Vagina (tissue), 2 donors: ENCODE results near the gene FSIP1.

Experiments
- POLR2A ChIP-seq, 2 donors: fragments of 450-650 bp; IDR thresholded peaks; one replicate each; pipeline ENCODE4 v1.6.1; 2017; ENCODE audit warnings: antibody characterized with exemption in 2 of 2, mild to moderate bottlenecking in 2 of 2, moderate library complexity in 2 of 2
- POLR2AphosphoS5 ChIP-seq, 2 donors: sonication (generic); formaldehyde crosslinking; IDR thresholded peaks; one replicate each; pipeline ENCODE4 v1.9.0; 2017; ENCODE audit warnings: antibody characterized with exemption in 2 of 2, mild to moderate bottlenecking in 2 of 2, low read depth in 1 of 2; ENCODE audit not compliant: insufficient read depth in 1 of 2
- TF ChIP-seq, protein P1 (sequence below), 3 experiments: fragments of 450-650 bp in 2 of 3; fragments of 200-600 bp in 1 of 3; sonication (generic) in 1 of 3; IDR thresholded peaks; one replicate each; pipeline ENCODE4 v1.5.1; 2017 to 2019; ENCODE audit warnings: antibody characterized with exemption in 3 of 3, mild to moderate bottlenecking in 2 of 3, moderate library complexity in 2 of 3

DNA sequence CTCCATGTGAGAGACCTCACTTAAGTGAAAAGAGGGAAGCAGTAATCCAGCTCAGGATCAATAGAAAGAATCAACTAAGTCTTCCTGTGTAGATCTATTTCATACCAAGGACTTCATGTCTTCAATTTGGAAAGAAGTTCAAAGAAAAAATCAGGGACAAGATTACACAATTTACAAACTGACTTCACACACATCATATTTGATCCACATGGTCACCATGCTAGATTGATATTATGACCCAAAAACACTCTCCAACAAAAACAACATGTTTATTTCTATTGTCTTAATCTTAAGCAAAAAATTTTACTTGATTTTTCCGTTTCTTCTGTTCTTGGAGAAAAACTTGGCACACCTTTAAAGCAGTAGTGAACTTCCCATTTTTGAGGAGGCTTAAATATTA, 125.5 kb downstream of the FSIP1 start:
- TF ChIP-seq, protein P1, sequence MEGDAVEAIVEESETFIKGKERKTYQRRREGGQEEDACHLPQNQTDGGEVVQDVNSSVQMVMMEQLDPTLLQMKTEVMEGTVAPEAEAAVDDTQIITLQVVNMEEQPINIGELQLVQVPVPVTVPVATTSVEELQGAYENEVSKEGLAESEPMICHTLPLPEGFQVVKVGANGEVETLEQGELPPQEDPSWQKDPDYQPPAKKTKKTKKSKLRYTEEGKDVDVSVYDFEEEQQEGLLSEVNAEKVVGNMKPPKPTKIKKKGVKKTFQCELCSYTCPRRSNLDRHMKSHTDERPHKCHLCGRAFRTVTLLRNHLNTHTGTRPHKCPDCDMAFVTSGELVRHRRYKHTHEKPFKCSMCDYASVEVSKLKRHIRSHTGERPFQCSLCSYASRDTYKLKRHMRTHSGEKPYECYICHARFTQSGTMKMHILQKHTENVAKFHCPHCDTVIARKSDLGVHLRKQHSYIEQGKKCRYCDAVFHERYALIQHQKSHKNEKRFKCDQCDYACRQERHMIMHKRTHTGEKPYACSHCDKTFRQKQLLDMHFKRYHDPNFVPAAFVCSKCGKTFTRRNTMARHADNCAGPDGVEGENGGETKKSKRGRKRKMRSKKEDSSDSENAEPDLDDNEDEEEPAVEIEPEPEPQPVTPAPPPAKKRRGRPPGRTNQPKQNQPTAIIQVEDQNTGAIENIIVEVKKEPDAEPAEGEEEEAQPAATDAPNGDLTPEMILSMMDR (IDR thresholded peaks at IDR 0.05) = no peak
- no peak for TF ChIP-seq POLR2AphosphoS5 (IDR thresholded peaks at IDR 0.05; ENCODE audit: insufficient read depth in 1 of 2, low read depth in 1 of 2)
- TF ChIP-seq POLR2A (IDR thresholded peaks at IDR 0.05) = no peak
